Thyroid gland (tissue), 4 donors: ENCODE data around the gene STAG1.

Source experiments
- CTCF ChIP-seq, 6 experiments: fragments of 200-600 bp in 3 of 6; fragments of 450-650 bp in 3 of 6; sonication (generic) in 3 of 6; IDR thresholded peaks; one replicate each; pipeline ENCODE4 v1.5.1; 2016 to 2019; ENCODE audit warnings: antibody characterized with exemption in 6 of 6, mild to moderate bottlenecking in 2 of 6, inconsistent platforms in 1 of 6, moderate library complexity in 1 of 6
- POLR2A ChIP-seq, 2 donors: fragments of 450-650 bp; IDR thresholded peaks; one replicate each; pipeline ENCODE4 v1.6.1; 2017; ENCODE audit warnings: antibody characterized with exemption in 2 of 2, mild to moderate bottlenecking in 2 of 2, moderate library complexity in 1 of 2

GRCh38 chr3:136311261-136311660 is 440.9 kb downstream of the STAG1 start:
- TF ChIP-seq CTCF (IDR thresholded peaks at IDR 0.05) = no peak
- TF ChIP-seq POLR2A (IDR thresholded peaks at IDR 0.05) = no peak
